ENCODE measurements around the gene DOCK4. TPM values are rescaled to one million over a fixed set of nuclear protein-coding genes. Genes with fewer than 3 reads are reported as not detected.

DOCK4 gene
- total and polyA plus RNA-seq, 2 of the 8 experiments (the other 6 are each of a cell fraction or from before 2014, with no cell fraction given) = 5.1 to 23.6 TPM

DNA sequence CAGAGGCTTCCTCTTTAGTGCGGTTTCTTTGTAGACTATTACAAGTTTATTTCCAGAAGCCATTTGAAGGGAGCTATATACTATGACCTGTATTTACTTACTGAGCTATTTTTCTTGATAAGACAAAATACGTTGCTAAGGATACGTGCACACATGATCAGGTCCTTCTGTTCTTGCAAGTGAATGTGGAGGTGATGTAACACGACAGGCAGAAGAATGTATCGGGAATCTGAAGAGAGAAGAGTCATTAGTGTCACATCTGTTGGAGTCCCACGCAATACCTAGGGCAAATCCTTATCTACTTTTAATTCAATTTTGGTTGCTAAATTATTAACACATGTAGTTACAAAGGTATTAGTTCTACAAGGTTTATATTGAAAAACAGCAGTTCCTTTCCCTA is 359.3 kb downstream of the DOCK4 start:
- Histone ChIP-seq H3K27me3 (replicated peaks in 1 of 4; ENCODE audit: control insufficient read depth in 3 of 4, extremely low read depth in 1 of 4, insufficient read depth in 3 of 4, low read length in 3 of 4) (no peaks in the 10 kb centered on the region), H4K5ac (ENCODE audit: insufficient read length, low read depth, low read length) (no peak overlapping the region), H2BK20ac (ENCODE audit: low read length) (no peak overlapping the region), H4K91ac (replicated peaks; ENCODE audit: insufficient read length, low read length) (no peak overlapping the region), H3K14ac (ENCODE audit: insufficient read length) (no peak overlapping the region), H3K36me3 (ENCODE audit: control insufficient read depth in 2 of 4, insufficient read depth in 4 of 4, low read length in 3 of 4) (peaks cover 0 to 9% (median 0%) of the 10 kb centered on the region in 4 experiments; a peak in 3 of 8 replicates), H3K27ac (ENCODE audit: low read depth, low read length) (no peak overlapping the region), H3K23me2 (ENCODE audit: low read depth, low read length) (no peaks in the 10 kb centered on the region), H2BK5ac (ENCODE audit: low read depth, low read length) (no peak overlapping the region), H3K4ac (replicated peaks; ENCODE audit: insufficient read length, low read depth, low read length) (no peak overlapping the region), H3K4me2 (ENCODE audit: insufficient read depth in 1 of 2, low read depth in 2 of 2, low read length in 2 of 2) (no peak overlapping the region), H4K20me1 (replicated peaks in 1 of 2; ENCODE audit: control insufficient read depth in 1 of 2, insufficient read depth in 2 of 2, low read length in 2 of 2) (no peaks in the 10 kb centered on the region), H2BK12ac (ENCODE audit: low read depth, low read length) (no peak overlapping the region), H3K4me3 (ENCODE audit: extremely low read depth in 1 of 4, insufficient read depth in 2 of 4, low read depth in 3 of 4, low read length in 4 of 4) (no peak overlapping the region), H3K9ac (replicated peaks in 1 of 4; ENCODE audit: extremely low read depth in 1 of 4, low read depth in 3 of 4, low read length in 3 of 4) (no peak overlapping the region), H2BK120ac (replicated peaks; ENCODE audit: low read depth, low read length) (no peak overlapping the region), H3K79me1 (ENCODE audit: low read depth, low read length) (no peaks in the 10 kb centered on the region), H2BK15ac (ENCODE audit: low read length) (no peak overlapping the region), H3K23ac (ENCODE audit: insufficient read length) (no peak overlapping the region), H4K8ac (ENCODE audit: extremely low read depth, insufficient read depth, low read length) (no peak overlapping the region), H3K56ac (replicated peaks; ENCODE audit: insufficient read length, low read depth, low read length) (no peak overlapping the region), H3K4me1 (replicated peaks in 1 of 4; ENCODE audit: control insufficient read depth in 3 of 4, insufficient read depth in 4 of 4, low read length in 3 of 4) (peaks cover 0 to 5% (median 0%) of the 10 kb centered on the region in 4 experiments; a peak in 4 of 7 replicates), H3K18ac (ENCODE audit: extremely low read depth, low read length) (no peak overlapping the region), H3K9me3 (ENCODE audit: insufficient read depth in 2 of 2, low read depth in 1 of 2, low read length in 1 of 2) (0 out of 4 replicates have a peak, but pooled peaks cover 4 to 9% of the 10 kb centered on the region in 2 experiments), H2AK5ac (ENCODE audit: low read depth, low read length) (no peak overlapping the region), H3K79me2 (ENCODE audit: control insufficient read depth in 1 of 2, insufficient read depth in 2 of 2, low read length in 2 of 2) (no peaks in the 10 kb centered on the region), H2AFZ (ENCODE audit: low read length) (no peak overlapping the region)
- WGBS, 2 experiments (ENCODE audit: extremely low coverage in 1 of 2, insufficient coverage in 1 of 2, insufficient read length in 1 of 2, insufficient replicate concordance in 2 of 2, low coverage in 1 of 2, low lambda C conversion rate in 2 of 2, missing lambda C conversion rate in 1 of 2) = 95% methylated on average over 6 of the region's 6 CpGs; no CpG with 5 or more reads in 1 of the 2 experiments
- no peak for FAIRE-seq
- TF ChIP-seq TEAD4 (IDR thresholded peaks at IDR 0.05; ENCODE audit: low read depth, low read length) (no peak), YY1 (IDR thresholded peaks at IDR 0.05; ENCODE audit: low read depth, low read length) (no peak), SRF (IDR thresholded peaks at IDR 0.05; ENCODE audit: low read depth, low read length) (no peak), ZNF274 (IDR thresholded peaks at IDR 0.05; ENCODE audit: borderline replicate concordance, extremely low read depth, low read length) (no peak)
- TF ChIP-seq, protein P1, sequence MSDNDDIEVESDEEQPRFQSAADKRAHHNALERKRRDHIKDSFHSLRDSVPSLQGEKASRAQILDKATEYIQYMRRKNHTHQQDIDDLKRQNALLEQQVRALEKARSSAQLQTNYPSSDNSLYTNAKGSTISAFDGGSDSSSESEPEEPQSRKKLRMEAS (IDR thresholded peaks at IDR 0.05) = no peak
- no peak for DNase-seq (ENCODE audit: low read depth in 1 of 2, low spot score in 2 of 2)
- ChIA-PET POLR2A (ENCODE audit: partially characterized antibody) (no interaction called here), CTCF (ENCODE audit: partially characterized antibody) (no interaction called here)

Measured in H1 (cell line).